Transverse colon (tissue), 4 donors: Measurements from ENCODE around the gene PKIG. TPM values are rescaled to one million over a fixed set of nuclear protein-coding genes. Genes with fewer than 3 reads are reported as not detected.

Experiments used
- DNase-seq: peaks from one replicate; pipeline ENCODE4 v3.0.0-alpha.2; 2019
- H3K27ac ChIP-seq, 4 donors: fragments of 200-600 bp; sonication (generic); 2 replicates each; pipeline ENCODE4 v1.5.1; 2016 to 2018; ENCODE audit warnings: inconsistent platforms in 4 of 4
- H3K27me3 ChIP-seq: fragments of 200-600 bp; sonication (generic); 2 replicates; pipeline ENCODE4 v1.5.1; 2017; ENCODE audit warnings: inconsistent platforms
- H3K36me3 ChIP-seq, 4 donors: fragments of 200-600 bp; sonication (generic); 2 replicates each; pipeline ENCODE4 v1.5.1; 2017 to 2019; ENCODE audit warnings: inconsistent platforms in 4 of 4
- H3K4me1 ChIP-seq, 4 donors: fragments of 200-600 bp; sonication (generic); 2 replicates each; pipeline ENCODE4 v1.5.1; 2017 to 2020; ENCODE audit warnings: inconsistent platforms in 4 of 4
- H3K4me3 ChIP-seq, 4 donors: fragments of 200-600 bp; sonication (generic); 1 replicate in 1 of 4; 2 replicates in 3 of 4; pipeline versions ENCODE4 v1.5.1 to v1.6.1; 2017 to 2019; ENCODE audit warnings: inconsistent platforms in 4 of 4
- H3K9me3 ChIP-seq, 2 donors: fragments of 200-600 bp; sonication (generic); 2 replicates each; pipeline ENCODE4 v1.5.1; 2017 to 2019; ENCODE audit warnings: inconsistent platforms in 2 of 2
- CTCF ChIP-seq, 5 experiments: fragments of 200-600 bp in 3 of 5; fragments of 450-650 bp in 2 of 5; sonication (generic) in 3 of 5; IDR thresholded peaks; 1 replicate in 2 of 5; 2 replicates in 3 of 5; pipeline ENCODE4 v1.5.1; 2016 to 2017; ENCODE audit warnings: antibody characterized with exemption in 5 of 5, inconsistent platforms in 3 of 5, mild to moderate bottlenecking in 2 of 5, moderate library complexity in 1 of 5
- EP300 ChIP-seq: sonication (generic); formaldehyde crosslinking; IDR thresholded peaks from one replicate; pipeline ENCODE4 v1.6.1; 2017; ENCODE audit warnings: antibody characterized with exemption, low read depth
- POLR2A ChIP-seq: fragments of 450-650 bp; IDR thresholded peaks from one replicate; pipeline ENCODE4 v1.6.1; 2016; ENCODE audit warnings: antibody characterized with exemption, mild to moderate bottlenecking, moderate library complexity
- POLR2AphosphoS5 ChIP-seq, 3 donors: sonication (generic); formaldehyde crosslinking; IDR thresholded peaks; one replicate each; pipeline ENCODE4 v1.6.1; 2016; ENCODE audit warnings: antibody characterized with exemption in 3 of 3
- WGBS, 2 donors: methylation state at CpG; one replicate each; pipeline ENCODE4 v1.1.5; 2018; ENCODE audit warnings: low coverage in 1 of 2; 5-methylcytosine and 5-hydroxymethylcytosine counted together
- in situ Hi-C, 4 donors: fragments of 200-750 bp; cut with MboI; loops; one replicate each; pipeline versions ENCODE4 v1.15.0 to v1.15.1; 2017; ENCODE audit warnings: low sequenced_read_pairs in 3 of 4, low pct_ligation_motif_present in 1 of 4, low pct_unique_long_range_greater_than_20kb in 1 of 4
- intact Hi-C: fragments of 100-400 bp; cut with DNase I; formaldehyde crosslinking; loops from one replicate; pipeline ENCODE4 v1.15.1; 2023; ENCODE audit warnings: low total_unique reads
- total RNA-seq, 4 donors: library from RNA; depleted of rRNA; stranded (reverse); fragments of >200 nt; gene quantifications; one replicate each; pipeline ENCODE4 v1.1.0, GENCODE V29; 2016

The PKIG gene
- total RNA-seq, 4 donors from 2014 or later = 40.8 to 106 (median 80.4) TPM

GRCh38 chr20:44643154-44643519, 60.8 kb downstream of the PKIG start:
- no peak for DNase-seq
- H3K9me3 ChIP-seq = no peaks in the 10 kb centered on the region
- no peak overlapping the region for H3K4me3 ChIP-seq
- in situ Hi-C loops = no loop called here
- peaks cover 17 to 54% (median 26%) of the 10 kb centered on the region in 4 donors for H3K4me1 ChIP-seq
- no peaks in the 10 kb centered on the region for H3K27me3 ChIP-seq
- TF ChIP-seq CTCF (IDR thresholded peaks at IDR 0.05) = no peak
- no peak for TF ChIP-seq POLR2AphosphoS5 (IDR thresholded peaks at IDR 0.05)
- TF ChIP-seq EP300 = no peak
- no peak for TF ChIP-seq POLR2A
- intact Hi-C loops = no loop called here
- H3K36me3 ChIP-seq = no peaks in the 10 kb centered on the region
- peak overlapping the region; percentile 82 to 84 (median 83) for H3K27ac ChIP-seq
- 68% methylated on average over 1 of the region's 1 CpG; no CpG with 5 or more reads in 1 of the 2 donors for WGBS, 2 donors

GRCh38 chr20:44643596-44644229, 61.3 kb downstream of the PKIG start:
- Histone ChIP-seq H3K9me3 (no peaks in the 10 kb centered on the region), H3K36me3 (no peaks in the 10 kb centered on the region), H3K4me3 (no peak overlapping the region), H3K27ac (peak overlapping the region; percentile 82 to 84 (median 83)), H3K4me1 (peaks cover 17 to 54% (median 26%) of the 10 kb centered on the region in 4 donors), H3K27me3 (no peaks in the 10 kb centered on the region)
- peak; percentile 51 for DNase-seq
- WGBS, 2 donors = 51% methylated on average over 16 of the region's 16 CpGs; no CpG with 5 or more reads in 1 of the 2 donors
- TF ChIP-seq POLR2A (no peak), EP300 (no peak), POLR2AphosphoS5 (IDR thresholded peaks at IDR 0.05) (no peak), CTCF (IDR thresholded peaks at IDR 0.05) (no peak)
- in situ Hi-C loops = no loop called here
- intact Hi-C loops = no loop called here

- Histone ChIP-seq H3K4me1 (peaks cover 17 to 56% (median 26%) of the 10 kb centered on the region in 4 donors), H3K9me3 (no peaks in the 10 kb centered on the region), H3K36me3 (no peaks in the 10 kb centered on the region), H3K27me3 (no peaks in the 10 kb centered on the region), H3K27ac (peak overlapping the region; percentile 82 to 84 (median 83)), H3K4me3 (no peak overlapping the region)
- no peak for DNase-seq
- WGBS, 2 donors = 84% methylated on average over 8 of the region's 8 CpGs; no CpG with 5 or more reads in 1 of the 2 donors
- in situ Hi-C loops (no loop called here), intact Hi-C loops (no loop called here)
- TF ChIP-seq CTCF (IDR thresholded peaks at IDR 0.05) (no peak), POLR2A (no peak), POLR2AphosphoS5 (IDR thresholded peaks at IDR 0.05) (no peak), EP300 (no peak)
These were observed 61.8 kb downstream of the PKIG start for GRCh38 chr20:44644230-44644617.

- WGBS, 2 donors = 63% methylated on average over 7 of the region's 7 CpGs; no CpG with 5 or more reads in 1 of the 2 donors
- Histone ChIP-seq H3K4me3 (no peak overlapping the region), H3K27ac (peak overlapping the region; percentile 82 to 84 (median 83)), H3K4me1 (peaks cover 17 to 56% (median 26%) of the 10 kb centered on the region in 4 donors), H3K27me3 (no peaks in the 10 kb centered on the region), H3K9me3 (no peaks in the 10 kb centered on the region), H3K36me3 (no peaks in the 10 kb centered on the region)
- intact Hi-C loops (no loop called here), in situ Hi-C loops (no loop called here)
- no peak for DNase-seq
- TF ChIP-seq POLR2AphosphoS5 (IDR thresholded peaks at IDR 0.05) (no peak), CTCF (IDR thresholded peaks at IDR 0.05) (no peak), POLR2A (no peak), EP300 (no peak)
These were observed 62.3 kb downstream of the PKIG start for GRCh38 chr20:44644667-44645131.
